22Rv1 (cell line): ENCODE results near the gene ZNF629.

Source experiments
- ZFX ChIP-seq: fragments of 450-650 bp; IDR thresholded peaks from 2 replicates; pipeline ENCODE4 v1.6.1; 2017; ENCODE audit warnings: antibody characterized with exemption, borderline replicate concordance
- TF ChIP-seq, protein P1 (sequence below): fragments of 450-650 bp; IDR thresholded peaks from 2 replicates; pipeline ENCODE4 v1.5.1; 2017; ENCODE audit warnings: mild to moderate bottlenecking

DNA sequence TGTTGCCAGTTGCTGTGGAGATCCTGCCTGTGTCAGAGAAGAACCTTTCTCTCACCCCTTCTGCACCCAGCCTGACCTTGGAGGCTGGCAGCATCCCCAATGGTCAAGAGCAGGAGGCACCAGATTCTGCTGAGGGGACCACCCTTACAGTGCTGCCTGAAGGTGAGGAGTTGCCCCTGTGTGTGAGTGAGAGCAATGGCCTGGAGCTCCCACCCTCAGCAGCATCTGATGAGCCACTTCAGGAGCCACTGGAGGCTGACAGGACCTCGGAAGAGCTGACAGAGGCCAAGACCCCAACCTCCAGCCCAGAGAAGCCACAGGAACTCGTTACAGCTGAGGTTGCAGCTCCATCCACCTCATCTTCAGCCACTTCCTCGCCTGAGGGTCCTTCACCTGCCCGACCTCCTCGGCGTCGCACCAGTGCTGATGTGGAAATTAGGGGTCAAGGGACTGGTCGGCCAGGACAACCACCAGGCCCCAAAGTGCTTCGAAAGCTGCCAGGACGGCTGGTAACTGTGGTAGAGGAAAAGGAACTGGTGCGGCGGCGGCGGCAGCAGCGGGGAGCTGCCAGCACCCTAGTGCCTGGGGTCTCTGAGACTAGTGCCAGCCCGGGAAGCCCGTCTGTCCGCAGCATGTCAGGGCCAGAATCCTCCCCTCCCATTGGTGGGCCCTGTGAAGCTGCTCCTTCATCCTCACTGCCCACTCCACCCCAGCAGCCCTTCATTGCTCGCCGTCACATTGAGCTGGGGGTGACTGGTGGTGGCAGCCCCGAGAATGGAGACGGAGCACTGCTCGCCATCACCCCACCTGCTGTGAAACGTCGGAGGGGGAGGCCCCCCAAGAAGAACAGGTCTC, 49.0 kb downstream of the ZNF629 start:
- TF ChIP-seq, protein P1, sequence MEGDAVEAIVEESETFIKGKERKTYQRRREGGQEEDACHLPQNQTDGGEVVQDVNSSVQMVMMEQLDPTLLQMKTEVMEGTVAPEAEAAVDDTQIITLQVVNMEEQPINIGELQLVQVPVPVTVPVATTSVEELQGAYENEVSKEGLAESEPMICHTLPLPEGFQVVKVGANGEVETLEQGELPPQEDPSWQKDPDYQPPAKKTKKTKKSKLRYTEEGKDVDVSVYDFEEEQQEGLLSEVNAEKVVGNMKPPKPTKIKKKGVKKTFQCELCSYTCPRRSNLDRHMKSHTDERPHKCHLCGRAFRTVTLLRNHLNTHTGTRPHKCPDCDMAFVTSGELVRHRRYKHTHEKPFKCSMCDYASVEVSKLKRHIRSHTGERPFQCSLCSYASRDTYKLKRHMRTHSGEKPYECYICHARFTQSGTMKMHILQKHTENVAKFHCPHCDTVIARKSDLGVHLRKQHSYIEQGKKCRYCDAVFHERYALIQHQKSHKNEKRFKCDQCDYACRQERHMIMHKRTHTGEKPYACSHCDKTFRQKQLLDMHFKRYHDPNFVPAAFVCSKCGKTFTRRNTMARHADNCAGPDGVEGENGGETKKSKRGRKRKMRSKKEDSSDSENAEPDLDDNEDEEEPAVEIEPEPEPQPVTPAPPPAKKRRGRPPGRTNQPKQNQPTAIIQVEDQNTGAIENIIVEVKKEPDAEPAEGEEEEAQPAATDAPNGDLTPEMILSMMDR = no peak
- TF ChIP-seq ZFX = no peak
